Astrocyte (in vitro differentiated cells and primary cell): ENCODE results near the gene PATL1. TPM values are rescaled to one million over a fixed set of nuclear protein-coding genes. Genes with fewer than 3 reads are reported as not detected.
"Not testable (repeated sequence)": the region's sequence is repeated elsewhere in the genome, so short reads cannot be mapped to it uniquely, and the experiment has no call there.

Experiments used
- DNase-seq: peaks from one replicate; pipeline ENCODE4 v3.0.0-alpha.2; 2010; ENCODE audit warnings: low read depth
- FAIRE-seq: peaks from 2 replicates; lab custom pipeline; 2011; peaks lifted over from hg19 to GRCh38; lab: Jason Lieb, UNC
- H2AFZ ChIP-seq: 2 replicates; pipeline ENCODE4 v1.6.0; 2012; ENCODE audit warnings: low read depth, low read length, inconsistent platforms
- H3K27ac ChIP-seq: 2 replicates; pipeline ENCODE4 v1.5.1; 2011; ENCODE audit warnings: low read depth, low read length, inconsistent platforms
- H3K27me3 ChIP-seq: 2 replicates; pipeline ENCODE4 v1.6.0; 2011; ENCODE audit warnings: low read length, inconsistent platforms; ENCODE audit not compliant: insufficient read depth
- H3K36me3 ChIP-seq: 2 replicates; pipeline ENCODE4 v1.5.1; 2011; ENCODE audit warnings: low read length, inconsistent platforms; ENCODE audit not compliant: insufficient read depth
- H3K4me1 ChIP-seq: 2 replicates; pipeline ENCODE4 v1.5.1; 2011; ENCODE audit warnings: low read length, inconsistent platforms; ENCODE audit not compliant: insufficient read depth
- H3K4me2 ChIP-seq: 2 replicates; pipeline ENCODE4 v1.6.0; 2012; ENCODE audit warnings: low read length, inconsistent platforms
- H3K4me3 ChIP-seq: 2 replicates; pipeline ENCODE4 v1.5.1; 2011; ENCODE audit warnings: low read depth, mild to moderate bottlenecking, low read length, inconsistent platforms; ENCODE audit not compliant: insufficient read depth
- H3K79me2 ChIP-seq: 2 replicates; pipeline ENCODE4 v1.6.0; 2012; ENCODE audit warnings: mild to moderate bottlenecking, low read length, inconsistent platforms; ENCODE audit not compliant: insufficient read depth
- H3K9ac ChIP-seq: 2 replicates; pipeline ENCODE4 v1.6.0; 2012; ENCODE audit warnings: mild to moderate bottlenecking, low read length, inconsistent platforms
- H3K9me3 ChIP-seq: 2 replicates; pipeline ENCODE4 v1.5.1; 2012; ENCODE audit warnings: low read depth, mild to moderate bottlenecking, low read length, inconsistent platforms; ENCODE audit not compliant: insufficient read depth
- H4K20me1 ChIP-seq: 2 replicates; pipeline ENCODE4 v1.6.0; 2012; ENCODE audit warnings: low read length, inconsistent platforms; ENCODE audit not compliant: insufficient read depth
- H3K27ac Mint-ChIP-seq: one replicate; pipeline ENCODE4 v1.8.0; 2021; ENCODE audit warnings: mild to moderate bottlenecking, mixed read lengths; ENCODE audit not compliant: unreplicated experiment
- H3K27me3 Mint-ChIP-seq: one replicate; pipeline ENCODE4 v1.8.0; 2021; ENCODE audit warnings: low read depth, mixed read lengths; ENCODE audit not compliant: unreplicated experiment
- H3K36me3 Mint-ChIP-seq: one replicate; pipeline ENCODE4 v1.8.0; 2021; ENCODE audit warnings: low read depth, mixed read lengths; ENCODE audit not compliant: unreplicated experiment
- H3K4me1 Mint-ChIP-seq: one replicate; pipeline ENCODE4 v1.8.0; 2021; ENCODE audit warnings: low read depth, mixed read lengths; ENCODE audit not compliant: unreplicated experiment
- H3K4me3 Mint-ChIP-seq: one replicate; pipeline ENCODE4 v1.8.0; 2021; ENCODE audit warnings: mild to moderate bottlenecking, moderate library complexity, mixed read lengths; ENCODE audit not compliant: unreplicated experiment
- H3K9me3 Mint-ChIP-seq: one replicate; pipeline ENCODE4 v1.8.0; 2021; ENCODE audit warnings: mild to moderate bottlenecking, mixed read lengths; ENCODE audit not compliant: unreplicated experiment
- EZH2 ChIP-seq: IDR thresholded peaks from 2 replicates; pipeline ENCODE4 v1.6.1; 2012; ENCODE audit warnings: mild to moderate bottlenecking, low read length, inconsistent platforms; ENCODE audit not compliant: insufficient read depth
- total RNA-seq: library from RNA; stranded (reverse); gene quantifications from 2 replicates; pipeline ENCODE4 v1.2.1, GENCODE V29; 2021
- TF ChIP-seq, protein P1 (sequence below): IDR thresholded peaks from 2 replicates; pipeline ENCODE4 v1.5.1; 2011; ENCODE audit warnings: low read depth, mild to moderate bottlenecking, inconsistent platforms, low read length, moderate library complexity; ENCODE audit not compliant: insufficient read depth

Gene PATL1
- total RNA-seq, 1 donor from 2014 or later = 38.1 TPM

DNA sequence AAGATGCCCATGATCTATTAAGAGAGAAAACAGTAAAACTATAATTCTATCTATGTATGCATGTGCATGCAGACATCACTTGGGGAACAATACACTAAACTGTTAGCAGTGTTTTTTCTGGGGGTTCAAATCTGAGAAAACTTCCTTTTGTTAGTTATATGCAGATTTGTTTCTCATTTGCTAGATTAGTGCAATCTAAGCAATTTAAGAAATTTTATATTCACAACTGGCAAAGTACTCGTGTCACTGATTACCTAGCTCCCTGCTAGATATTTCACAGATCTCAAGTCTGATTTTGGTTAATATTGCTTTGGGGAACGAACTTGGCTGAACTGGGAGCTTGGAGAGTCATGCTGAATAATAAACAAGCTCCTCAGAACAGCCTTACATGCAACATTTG lies 38.3 kb downstream of the PATL1 start:
- no peak overlapping the region for H2AFZ ChIP-seq
- no peak for FAIRE-seq

GRCh38 chr11:59629996-59630395 lies 38.8 kb downstream of the PATL1 start:
- Mint-ChIP-seq H3K4me3 (no peak overlapping the region), H3K4me1 (peaks cover 6% of the 10 kb centered on the region), H3K9me3 (no peaks in the 10 kb centered on the region), H3K27me3 (no peaks in the 10 kb centered on the region), H3K27ac (no peak overlapping the region), H3K36me3 (no peaks in the 10 kb centered on the region)
- FAIRE-seq (no peak), DNase-seq (no peak)
- no peak overlapping the region for H3K4me2 ChIP-seq
- no peaks in the 10 kb centered on the region for H3K4me1 ChIP-seq
- H4K20me1 ChIP-seq = no peaks in the 10 kb centered on the region
- TF ChIP-seq EZH2 = no peak
- TF ChIP-seq, protein P1, sequence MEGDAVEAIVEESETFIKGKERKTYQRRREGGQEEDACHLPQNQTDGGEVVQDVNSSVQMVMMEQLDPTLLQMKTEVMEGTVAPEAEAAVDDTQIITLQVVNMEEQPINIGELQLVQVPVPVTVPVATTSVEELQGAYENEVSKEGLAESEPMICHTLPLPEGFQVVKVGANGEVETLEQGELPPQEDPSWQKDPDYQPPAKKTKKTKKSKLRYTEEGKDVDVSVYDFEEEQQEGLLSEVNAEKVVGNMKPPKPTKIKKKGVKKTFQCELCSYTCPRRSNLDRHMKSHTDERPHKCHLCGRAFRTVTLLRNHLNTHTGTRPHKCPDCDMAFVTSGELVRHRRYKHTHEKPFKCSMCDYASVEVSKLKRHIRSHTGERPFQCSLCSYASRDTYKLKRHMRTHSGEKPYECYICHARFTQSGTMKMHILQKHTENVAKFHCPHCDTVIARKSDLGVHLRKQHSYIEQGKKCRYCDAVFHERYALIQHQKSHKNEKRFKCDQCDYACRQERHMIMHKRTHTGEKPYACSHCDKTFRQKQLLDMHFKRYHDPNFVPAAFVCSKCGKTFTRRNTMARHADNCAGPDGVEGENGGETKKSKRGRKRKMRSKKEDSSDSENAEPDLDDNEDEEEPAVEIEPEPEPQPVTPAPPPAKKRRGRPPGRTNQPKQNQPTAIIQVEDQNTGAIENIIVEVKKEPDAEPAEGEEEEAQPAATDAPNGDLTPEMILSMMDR = no peak
- no peak overlapping the region for H2AFZ ChIP-seq
- H3K36me3 ChIP-seq = no peaks in the 10 kb centered on the region
- H3K27me3 ChIP-seq = no peaks in the 10 kb centered on the region
- H3K27ac ChIP-seq = no peak overlapping the region
- no peak overlapping the region for H3K9ac ChIP-seq
- no peaks in the 10 kb centered on the region for H3K9me3 ChIP-seq
- no peak overlapping the region for H3K4me3 ChIP-seq
- no peaks in the 10 kb centered on the region for H3K79me2 ChIP-seq

More for the DNA sequence above, 38.3 kb downstream of the PATL1 start:
- H3K79me2 ChIP-seq = no peaks in the 10 kb centered on the region
- H3K36me3 Mint-ChIP-seq = peaks cover 1% of the 10 kb centered on the region
- H3K9ac ChIP-seq = no peak overlapping the region
- H3K4me1 ChIP-seq = no peaks in the 10 kb centered on the region
- no peak overlapping the region for H3K4me2 ChIP-seq
- H3K27ac ChIP-seq = no peak overlapping the region
- H3K36me3 ChIP-seq = no peaks in the 10 kb centered on the region
- no peaks in the 10 kb centered on the region for H3K27me3 ChIP-seq
- TF ChIP-seq EZH2 = no peak
- TF ChIP-seq, protein P1 = no peak
- H3K4me1 Mint-ChIP-seq = peaks cover 6% of the 10 kb centered on the region
- DNase-seq = no peak
- no peaks in the 10 kb centered on the region for H3K9me3 Mint-ChIP-seq
- no peaks in the 10 kb centered on the region for H4K20me1 ChIP-seq
- no peak overlapping the region for H3K4me3 Mint-ChIP-seq
- no peak overlapping the region for H3K4me3 ChIP-seq
- no peaks in the 10 kb centered on the region for H3K27me3 Mint-ChIP-seq
- no peak overlapping the region for H3K27ac Mint-ChIP-seq
- H3K9me3 ChIP-seq = no peaks in the 10 kb centered on the region

DNA sequence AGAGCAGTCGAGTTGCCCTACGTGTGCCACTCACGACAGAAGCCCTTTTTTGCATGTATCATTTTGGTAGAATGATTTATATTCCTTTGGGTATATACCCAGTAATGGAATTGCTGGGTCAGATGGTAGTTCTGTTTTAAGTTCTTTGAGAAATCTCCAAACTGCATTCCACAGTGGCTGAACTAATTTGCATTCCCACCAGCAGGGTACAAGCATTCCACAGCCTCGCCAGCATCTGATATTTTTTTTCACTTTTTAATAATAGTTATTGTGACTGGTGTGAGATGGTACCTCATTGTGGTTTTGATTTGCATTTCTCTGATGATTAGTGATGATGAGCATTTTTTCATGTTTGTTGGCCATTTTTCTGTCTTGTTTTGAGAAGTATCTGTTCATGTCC lies 41.9 kb downstream of the PATL1 start:
- H3K36me3 Mint-ChIP-seq, H3K4me2 ChIP-seq, H3K79me2 ChIP-seq, H2AFZ ChIP-seq, H4K20me1 ChIP-seq, H3K27me3 ChIP-seq, FAIRE-seq, H3K4me1 Mint-ChIP-seq, H3K4me1 ChIP-seq, H3K27me3 Mint-ChIP-seq, H3K4me3 Mint-ChIP-seq, H3K27ac ChIP-seq, H3K9me3 ChIP-seq, H3K9me3 Mint-ChIP-seq, H3K4me3 ChIP-seq, DNase-seq, H3K36me3 ChIP-seq, H3K9ac ChIP-seq: not testable (repeated sequence)
- TF ChIP-seq, protein P1 = peak; percentile 23
- peak overlapping the region; percentile 15 for H3K27ac Mint-ChIP-seq
